8988T (cell line): Measurements from ENCODE around the gene CDHR4.
A peak's percentile ranks its signal among the peaks of the same experiment; 100 is the strongest.
"Not testable (repeated sequence)": the region's sequence is repeated elsewhere in the genome, so short reads cannot be mapped to it uniquely, and the experiment has no call there.

Source experiments
- DNase-seq: peaks from one replicate; pipeline ENCODE4 v3.0.0; 2011

Gene CDHR4, protein sequence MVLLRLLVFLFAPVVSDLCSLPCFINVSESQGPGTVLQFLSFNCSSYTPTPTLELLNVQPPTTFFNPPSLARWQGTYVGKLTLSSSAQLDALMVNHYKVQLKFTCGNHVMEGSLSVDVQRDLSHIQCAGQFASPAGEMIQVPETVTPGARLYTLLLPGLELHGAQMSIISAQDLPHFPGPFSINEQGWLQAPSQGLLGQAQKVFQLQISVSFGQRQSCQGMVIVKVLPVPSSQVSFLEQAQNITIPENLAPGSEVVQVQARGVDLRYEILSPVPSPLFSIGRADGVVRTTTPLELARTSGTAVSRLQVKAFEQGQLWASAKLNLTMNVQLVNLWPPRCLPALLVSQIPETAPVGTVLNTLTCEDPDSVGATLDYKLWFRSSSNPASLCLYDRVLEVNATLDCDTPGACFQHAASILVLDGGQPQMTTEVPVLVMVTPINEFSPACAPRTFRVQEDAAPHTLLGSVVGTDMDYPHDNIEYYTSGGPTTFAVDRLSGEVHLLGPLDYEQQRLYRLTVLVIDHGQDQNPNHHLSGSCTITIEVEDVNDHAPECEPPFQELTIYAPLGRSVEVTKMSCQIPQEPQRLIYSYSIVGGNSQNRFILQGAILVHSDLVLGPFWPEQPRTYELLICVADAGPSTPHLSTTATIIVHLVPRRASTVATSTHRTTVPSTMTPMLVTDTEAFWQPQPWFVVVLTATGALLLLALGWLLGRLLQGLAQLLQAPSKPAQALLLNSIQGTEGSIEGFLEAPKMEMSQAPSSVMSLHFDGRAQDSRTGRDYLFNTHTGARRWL

DNA sequence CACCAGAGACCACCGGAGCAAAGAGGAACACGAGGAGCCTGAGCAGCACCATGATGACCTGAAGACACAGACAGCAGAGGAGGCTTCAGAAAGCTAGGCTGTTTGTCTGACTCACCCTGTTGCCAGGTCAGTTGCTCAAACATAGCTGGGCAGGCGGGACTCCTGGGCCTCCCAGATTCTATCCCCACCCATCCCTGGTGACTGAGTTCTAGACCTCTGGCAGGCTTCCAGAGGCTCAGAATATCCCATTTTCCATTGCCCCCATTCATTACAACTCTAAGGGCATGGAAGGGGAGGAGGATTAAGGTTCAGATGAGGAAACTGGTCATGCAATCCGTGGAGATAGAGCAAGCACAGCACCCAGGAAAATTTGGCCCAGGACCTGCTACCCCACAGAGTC is at the start of gene CDHR4:
CDHR4 (minus strand) TSS at position 113 of the 400 bp plus-strand sequence; CDS start at position 52, 61 bp downstream.
- peak; percentile 52 for DNase-seq

DNA sequence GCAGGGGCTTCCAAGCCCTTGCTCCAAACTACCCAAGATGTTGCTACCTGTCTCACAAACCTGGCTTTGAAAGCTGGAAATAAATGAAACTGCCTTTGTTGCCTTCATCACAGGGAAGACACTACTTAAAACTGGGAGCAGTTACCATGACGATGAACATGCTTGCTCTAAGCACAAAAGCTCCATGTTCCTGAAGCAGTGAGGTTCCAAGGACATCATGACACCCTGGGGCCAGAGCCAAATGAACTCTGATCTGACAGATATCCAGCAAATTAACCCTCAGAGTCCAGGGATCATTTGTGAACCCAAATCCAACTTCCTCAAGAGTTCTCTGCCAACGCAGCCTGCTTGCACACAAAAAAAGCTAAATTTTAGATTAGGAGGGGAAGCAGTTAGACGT is 46.0 kb upstream of the CDHR4 start:
- no peak for DNase-seq

DNA sequence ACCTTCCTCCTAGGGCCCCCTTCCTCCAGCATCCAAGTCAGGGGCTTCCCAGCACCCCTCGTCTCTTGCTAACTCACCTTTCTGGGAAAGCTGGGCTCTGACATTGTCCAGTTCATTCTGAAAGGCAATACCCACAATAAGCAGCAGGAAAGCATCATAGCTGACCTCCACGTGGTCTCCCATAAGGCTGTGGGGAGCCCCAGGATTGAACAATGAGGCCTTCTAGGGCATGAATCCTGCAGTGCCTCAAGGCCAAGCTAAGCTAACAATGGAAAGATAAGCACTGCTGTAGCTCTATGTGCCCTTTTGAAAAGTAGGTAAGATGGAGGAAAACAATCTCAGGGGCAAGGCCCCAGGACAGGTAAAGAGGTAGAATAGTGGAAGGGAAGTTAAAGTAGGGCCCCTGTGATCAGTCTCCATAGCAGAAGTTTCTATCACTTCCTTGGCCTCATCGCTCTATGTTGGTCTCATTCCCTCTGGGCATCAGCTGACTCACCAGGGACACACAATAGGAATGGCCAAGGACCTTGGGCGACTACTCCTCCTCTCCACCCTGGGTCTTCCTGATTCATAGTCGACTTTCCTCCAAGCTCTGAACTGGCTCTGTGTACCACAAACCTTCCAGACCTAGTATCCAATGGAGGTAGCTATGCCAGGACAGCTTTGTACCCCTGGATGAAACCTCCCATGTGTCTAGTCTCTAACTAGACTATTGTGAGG is 45.0 kb upstream of the CDHR4 start:
- no peak for DNase-seq

DNA sequence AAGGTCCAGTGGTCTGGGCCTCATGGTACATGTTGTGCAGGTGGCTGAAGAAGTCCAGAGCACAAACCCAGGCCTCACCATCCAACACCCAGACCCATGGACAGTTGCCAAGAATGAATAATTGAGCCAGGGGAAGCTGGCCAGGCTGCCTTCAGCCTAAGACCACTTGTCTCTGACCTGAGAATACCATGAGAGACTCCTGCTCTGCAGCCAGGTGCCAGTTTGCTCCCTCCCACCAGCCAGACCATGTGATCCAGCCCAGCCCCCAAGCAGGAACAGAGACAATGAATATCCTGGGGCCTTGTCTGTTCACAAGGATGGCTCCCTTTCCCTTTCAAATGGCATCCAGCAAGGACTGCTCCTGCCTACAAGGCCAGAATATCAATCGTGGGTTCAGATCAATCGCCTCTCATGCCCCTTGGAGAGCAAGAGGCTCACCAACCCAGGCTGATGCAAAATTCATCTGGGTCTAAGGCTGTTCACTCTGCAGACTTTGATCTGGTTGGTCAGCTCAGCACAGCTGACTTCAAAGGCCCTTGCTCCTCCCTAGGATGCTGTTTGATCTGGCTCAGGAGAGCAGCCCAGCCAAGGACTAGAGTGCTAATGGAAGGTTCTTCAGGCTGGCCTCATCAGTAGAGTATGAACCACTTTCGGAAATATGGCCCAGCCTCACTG is 43.3 kb upstream of the CDHR4 start:
- no peak for DNase-seq

DNA sequence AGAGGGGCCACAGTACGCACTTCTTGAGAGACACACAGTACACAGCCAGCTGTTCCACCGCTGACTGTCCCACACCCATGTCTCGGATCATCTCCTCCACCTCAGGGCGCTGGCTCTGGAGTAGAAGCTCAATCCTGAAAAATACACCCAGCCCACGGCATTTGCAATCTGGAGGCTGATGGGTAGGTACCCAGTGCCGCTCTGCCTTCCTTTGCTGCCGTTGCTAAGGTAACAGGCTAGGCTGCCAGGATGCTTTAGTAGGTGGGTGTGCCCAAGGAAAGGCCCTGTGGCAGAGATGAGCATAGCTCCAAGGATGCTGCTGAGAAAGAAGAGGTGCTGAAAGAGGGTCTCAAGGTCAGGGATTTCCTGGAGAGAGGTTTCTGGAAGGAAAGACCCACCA is 42.1 kb upstream of the CDHR4 start:
- no peak for DNase-seq

DNA sequence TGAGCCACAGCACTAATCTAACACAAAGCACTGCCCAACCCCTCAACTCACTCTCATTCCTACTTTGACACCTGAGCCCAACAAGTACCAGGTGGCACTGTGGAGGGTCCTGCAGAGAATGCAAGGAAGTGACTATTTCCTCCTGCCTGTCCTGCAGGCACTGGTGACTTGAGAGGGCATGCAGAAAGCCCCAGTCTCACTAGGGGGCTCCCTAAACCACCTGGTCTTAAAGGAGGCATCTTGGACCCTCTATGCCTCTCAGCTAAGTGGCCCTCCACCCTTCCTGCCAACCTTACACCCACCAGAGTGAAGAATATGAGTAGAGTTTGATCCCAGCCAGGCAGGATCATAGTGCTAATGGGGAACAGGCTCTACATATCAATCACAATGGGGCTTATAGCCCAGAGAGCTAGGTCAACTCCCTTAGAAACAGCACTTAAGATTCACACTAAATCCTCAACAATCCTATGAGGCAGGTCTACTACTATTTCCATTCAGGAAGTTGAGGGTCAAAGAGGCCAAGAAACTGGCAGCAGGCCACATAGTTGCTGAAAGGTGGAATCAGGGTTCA is 41.5 kb upstream of the CDHR4 start:
- no peak for DNase-seq

DNA sequence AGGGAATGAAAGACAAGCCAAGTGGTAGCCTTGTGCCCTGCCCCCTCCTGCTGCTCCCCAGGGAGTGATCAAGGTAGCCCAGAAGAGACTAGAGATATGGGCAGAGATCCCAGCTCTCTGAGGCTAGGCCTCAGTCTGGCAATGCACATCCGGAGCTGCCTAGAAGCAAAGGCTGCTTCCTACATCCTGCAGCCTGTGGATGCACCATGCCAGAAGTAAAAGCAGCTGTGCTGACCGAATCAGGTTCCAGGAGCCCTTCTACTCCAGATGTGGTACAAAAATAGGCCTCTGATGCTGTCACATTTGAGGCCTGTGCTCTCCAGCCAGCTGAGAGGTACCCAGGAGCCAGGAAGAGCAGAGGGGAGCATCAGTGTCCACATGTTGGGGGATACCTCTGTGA is 40.7 kb upstream of the CDHR4 start:
- no peak for DNase-seq

DNA sequence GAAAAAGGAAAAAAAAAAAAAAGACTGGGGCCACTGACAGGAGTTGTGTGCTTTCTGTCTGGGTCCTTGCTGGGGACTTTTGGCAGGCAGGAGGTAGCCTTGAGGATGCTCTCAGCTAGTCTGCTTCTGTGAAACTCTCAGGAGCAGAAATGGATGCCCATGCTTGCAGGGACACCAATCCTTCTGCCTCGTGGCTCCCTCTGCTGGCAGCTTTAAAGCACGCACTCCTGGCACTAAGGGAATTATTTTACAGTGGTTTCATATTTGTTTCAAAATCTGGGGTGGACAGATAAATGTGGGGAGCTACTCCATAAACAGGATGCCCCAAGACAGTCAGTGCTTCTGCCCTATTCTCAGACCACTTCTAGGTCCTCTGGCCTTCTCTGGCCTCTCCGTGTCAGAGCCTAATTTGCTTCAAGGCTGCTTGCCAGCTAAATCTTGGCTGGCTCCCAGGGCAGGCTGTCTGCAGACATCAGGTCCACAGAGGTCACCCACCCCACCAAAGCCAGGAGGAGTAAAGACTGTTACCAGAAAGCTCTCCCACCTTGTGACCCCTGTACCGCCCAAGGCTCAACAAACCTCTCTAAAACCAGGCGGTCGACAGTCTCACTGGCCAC is 39.6 kb upstream of the CDHR4 start:
- DNase-seq = no peak

DNA sequence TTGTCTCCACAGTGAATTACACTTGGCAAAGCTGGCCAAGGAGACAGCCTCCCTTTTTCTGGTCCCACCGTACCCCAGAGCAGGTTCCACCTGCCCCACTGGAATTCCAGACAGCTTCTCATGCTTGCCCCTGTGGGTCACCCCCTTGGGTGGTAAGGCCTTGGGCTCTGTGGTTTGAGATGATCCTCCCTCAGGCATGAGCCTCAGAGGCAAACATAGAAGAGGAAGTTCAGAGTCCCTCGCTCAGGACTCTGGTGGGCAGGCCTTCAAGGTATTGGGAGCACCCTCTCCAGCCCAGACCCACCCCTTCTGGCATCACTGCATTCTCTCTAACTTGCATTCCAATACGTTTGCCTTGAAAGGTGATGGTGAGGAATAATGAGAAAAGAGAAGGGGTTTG is 31.7 kb upstream of the CDHR4 start:
- DNase-seq = no peak

DNA sequence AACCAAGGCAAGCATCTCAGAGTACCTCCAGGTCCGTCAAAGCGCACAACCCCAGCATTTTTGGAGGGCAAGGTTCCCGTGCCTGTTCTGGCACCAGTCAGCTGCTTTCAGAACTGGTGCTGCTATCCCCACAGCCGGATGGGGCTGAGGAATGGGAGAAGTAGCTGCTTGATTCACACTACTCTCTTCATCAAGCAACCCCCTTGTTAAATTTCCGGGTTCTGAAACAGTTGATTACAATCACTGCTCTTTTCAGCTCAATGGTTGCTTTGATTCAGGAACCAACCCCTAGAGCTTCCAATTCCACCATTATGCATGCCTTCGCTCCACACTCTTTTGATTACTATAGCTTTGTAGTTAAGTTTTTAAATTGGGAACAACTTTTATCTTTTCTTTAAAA is 26.3 kb upstream of the CDHR4 start:
- no peak for DNase-seq

DNA sequence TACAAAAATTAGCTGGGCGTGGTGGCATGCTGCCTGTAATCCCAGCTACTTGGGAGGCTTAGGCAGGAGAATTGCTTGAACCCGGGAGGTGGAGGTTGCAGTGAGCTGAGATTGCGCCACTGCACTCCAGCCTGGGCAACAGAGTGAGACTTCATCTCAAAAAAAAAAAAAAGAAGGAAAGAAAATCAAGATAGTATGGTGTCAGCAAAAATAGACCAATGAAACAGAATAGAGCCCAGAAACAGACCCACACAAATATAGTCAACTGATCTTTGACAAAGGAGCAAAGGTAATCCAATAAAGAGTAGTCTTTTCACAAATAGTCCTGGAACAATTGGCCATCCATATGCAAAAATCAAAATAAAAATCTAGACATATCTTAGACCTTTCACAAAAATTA is 23.5 kb upstream of the CDHR4 start:
- DNase-seq = not testable (repeated sequence)

DNA sequence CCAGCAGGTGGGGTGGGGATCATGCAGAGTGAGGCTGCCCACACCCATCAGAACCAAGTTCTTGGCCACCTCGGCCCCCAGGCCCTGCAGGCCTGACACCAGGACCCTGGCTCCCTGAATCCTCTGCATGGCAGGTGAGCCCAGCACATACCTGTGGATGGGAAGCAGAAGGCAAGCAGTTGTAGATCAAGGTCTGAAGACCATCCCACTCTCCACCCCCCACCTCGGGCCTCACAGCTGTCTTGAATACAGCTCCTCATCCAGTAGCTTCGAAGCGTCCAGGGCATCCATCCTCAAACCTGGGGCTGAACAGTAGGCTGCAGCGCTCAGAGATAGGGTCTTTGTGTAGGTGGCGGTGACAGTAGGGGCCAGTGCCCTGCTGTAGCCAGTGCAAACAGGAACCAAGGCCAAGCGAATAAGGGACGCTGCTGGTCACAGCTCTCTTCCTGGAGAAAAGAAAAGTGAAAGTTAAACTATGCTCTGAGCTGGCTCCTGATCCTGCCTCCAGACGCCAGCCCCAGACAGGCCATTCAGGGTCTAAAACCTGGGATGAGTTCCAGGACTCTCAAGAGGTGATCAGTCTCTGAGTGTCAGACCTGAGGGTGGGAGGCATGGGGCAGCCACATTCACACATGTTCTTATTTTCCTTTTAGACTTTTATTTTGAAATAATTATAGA is 14.0 kb upstream of the CDHR4 start, which contains the start of gene UBA7:
UBA7 (minus strand) TSS at position 457 of the 678 bp plus-strand sequence; CDS start at position 291, 166 bp downstream.
- DNase-seq = no peak

DNA sequence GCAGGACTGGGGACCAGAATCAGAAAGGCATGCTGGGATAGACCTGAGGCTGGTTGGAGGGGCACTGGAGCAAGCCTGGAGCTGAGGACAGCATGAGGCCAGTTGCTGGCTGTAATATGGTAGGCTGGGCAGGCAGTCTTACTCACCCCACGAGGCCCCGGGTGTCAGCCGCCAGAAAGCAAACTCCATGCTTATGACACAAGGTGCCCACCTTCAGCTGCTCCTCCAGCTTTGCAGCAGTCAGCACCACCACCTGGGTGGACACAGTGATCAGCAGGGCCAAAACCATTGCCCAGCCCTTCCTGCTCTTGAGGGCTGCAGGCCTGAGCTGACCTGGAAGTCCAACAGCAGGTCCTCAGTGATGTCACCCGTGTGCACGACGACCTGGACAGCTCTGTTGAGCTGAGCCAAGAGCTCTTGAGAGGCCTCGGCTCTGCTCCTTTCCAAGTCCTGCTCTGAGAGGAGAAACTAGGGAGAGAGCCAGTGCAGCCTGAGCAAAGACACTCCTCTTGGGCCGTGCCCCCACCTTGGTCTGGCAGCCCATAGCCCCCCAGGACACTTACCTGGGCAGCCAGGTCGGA is 13.3 kb upstream of the CDHR4 start:
- no peak for DNase-seq

DNA sequence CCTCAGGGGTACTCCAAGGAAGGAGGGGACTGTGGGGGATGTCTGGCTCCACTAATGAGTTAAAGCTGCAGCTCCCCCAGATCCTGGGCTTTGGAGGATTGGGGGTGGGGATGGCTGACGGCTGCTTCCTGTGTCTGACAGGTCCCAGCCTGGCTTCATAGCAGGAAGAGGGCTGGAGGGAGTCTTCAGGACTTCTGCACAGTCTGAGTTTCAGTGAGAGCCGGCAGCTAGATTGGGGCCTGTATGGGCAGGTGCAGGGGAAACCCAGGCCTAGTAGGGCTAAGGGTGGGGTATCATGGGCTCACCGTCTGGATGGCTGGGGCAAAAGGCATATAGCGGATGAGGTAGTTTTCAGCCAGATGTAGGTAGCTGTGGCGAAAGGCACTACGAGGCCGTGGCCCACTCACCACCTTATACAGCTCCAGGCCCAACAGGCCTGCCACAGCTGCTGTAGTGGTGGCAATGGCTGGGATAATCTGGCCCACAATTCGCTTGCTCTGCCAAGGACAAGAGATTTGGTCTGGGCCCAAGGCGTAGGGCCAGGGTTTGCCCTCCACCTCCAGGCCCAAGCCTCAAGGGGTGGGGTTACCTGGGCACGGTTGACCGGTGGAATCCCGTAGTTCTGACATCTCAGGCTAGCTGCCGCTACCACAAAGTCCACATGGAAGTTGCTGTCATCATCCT is 7.9 kb upstream of the CDHR4 start:
- no peak for DNase-seq

DNA sequence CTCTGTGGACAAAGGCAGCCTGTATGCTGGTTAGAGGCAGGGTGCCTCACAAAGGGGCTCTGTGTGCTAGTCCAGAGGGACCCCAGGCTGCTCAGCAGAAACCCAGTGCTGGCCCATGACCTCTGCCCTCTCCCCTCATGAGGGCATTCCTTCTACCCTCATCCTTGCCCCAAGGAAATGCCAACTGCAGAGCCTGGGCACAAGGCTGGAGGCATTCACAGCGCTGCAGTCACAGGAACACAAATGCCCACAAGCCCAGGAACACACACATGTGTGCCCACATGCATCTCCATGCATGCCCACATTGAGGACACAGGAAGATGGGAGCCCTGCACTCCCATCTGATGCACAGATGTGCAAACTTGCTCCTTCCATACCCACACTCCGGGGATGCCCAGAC is 7.2 kb upstream of the CDHR4 start:
- no peak for DNase-seq

DNA sequence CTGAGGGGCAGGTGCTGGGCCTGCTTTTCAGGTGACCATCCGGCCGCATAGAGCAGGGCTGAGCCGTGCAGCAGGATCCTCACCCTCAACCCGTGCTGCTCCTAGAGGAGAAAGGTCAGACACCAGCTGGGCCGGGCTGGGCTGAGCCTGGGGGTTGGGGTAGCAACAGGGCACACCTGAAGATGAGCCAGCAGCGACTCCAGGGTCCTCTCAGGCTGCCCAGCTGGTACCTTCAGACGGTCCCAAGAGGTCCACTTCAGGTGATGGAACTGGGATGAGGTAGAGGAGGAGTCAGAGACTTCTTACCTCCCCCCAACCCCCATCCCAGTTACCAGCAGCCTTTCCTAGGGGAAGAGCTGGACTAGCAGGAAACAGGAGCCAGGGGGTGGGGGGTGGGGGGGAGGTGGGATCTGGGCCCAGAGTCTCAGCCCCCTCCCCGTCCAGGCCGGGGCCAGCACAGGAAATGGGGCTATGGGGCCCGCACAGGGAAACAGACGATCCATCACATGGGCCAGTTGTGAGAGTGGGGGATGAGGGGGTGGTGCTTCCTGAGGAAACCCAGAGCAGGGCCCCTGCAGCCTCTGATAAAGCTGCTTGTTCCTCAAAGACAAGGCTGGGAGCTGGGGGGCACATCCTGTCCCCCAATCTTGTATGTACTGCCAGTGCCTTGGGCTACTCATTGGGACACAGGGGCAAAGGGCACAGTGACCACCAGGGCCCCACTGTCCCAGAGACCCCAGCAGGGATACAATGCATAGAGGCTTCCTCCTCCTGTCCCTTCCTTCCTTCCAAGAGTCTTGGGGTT is 6.4 kb upstream of the CDHR4 start:
- no peak for DNase-seq

DNA sequence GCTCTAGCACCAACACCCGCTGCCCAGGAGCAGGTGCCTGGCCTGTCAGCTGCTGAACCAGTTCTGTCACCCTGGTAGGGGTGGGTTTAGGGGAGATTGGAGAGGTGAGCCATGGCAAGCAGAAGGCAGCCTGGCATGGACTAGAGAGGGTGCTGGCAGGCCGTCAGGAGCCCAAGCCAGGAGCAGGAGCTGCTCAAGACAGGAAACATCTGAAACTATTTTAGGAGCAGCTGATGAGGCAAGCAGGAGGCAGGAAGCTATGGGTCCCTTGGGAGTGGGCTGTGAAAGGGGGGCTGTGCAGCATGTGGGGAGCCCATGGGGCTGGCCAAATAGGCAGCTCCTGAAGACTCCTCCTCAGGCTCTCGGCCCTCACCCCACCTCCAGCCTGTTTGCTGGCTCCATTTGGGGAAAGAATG is 5.7 kb upstream of the CDHR4 start:
- DNase-seq = no peak

DNA sequence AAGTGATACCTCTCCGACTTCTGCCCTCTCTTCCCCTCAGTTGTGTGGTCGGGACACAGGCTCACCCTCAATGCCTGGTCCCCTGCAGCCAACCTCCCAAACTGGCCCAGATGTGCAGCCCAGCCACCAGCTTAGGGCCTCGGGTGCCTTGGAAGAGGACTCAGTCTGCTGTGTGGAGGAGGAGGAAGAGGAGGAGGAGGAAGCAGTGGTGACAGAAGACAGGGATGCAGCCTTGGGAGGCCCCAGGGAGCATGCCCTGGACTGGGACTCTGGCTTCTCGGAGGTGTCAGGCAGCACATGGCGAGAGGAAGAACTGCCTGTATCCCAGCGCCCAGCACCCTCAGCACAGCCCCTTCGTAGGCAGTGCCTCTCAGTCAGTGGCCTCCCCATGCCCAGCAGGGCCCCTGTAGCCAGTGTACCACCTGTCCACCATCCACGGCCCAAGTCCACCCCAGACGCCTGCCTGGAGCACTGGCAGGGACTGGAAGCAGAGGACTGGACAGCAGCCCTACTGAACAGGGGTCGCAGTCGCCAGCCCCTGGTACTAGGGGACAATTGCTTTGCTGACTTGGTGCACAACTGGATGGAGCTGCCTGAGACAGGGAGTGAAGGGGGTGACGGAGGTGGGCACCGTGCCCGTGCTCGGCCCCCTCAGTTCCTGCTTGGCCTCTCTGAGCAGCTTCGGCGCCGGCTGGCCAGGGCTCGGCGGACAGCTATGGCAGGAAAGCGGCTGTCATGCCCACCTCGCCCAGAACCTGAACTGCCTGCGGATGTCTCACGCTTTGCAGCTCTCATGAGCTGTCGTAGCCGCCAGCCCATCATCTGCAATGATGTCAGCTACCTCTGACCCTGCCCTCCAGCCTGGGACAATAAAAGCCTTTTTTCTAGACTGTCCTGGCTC is 4.7 kb upstream of the CDHR4 start:
- DNase-seq = no peak
